H1 (cell line): ENCODE data around the gene TUBA8. TPM values are rescaled to one million over a fixed set of nuclear protein-coding genes. Genes with fewer than 3 reads are reported as not detected.

ENCODE experiments used
- CBX8 ChIP-seq: fragments of 300-800, 300-1000 bp; sonication (generic); IDR thresholded peaks from 2 replicates; pipeline ENCODE4 v1.7.1; 2016; ENCODE audit warnings: low read depth, low read length, borderline replicate concordance
- E2F6 ChIP-seq: IDR thresholded peaks from 2 replicates; pipeline ENCODE4 v1.6.1; 2012; ENCODE audit warnings: inconsistent platforms
- EP300 ChIP-seq, 2 experiments: IDR thresholded peaks; 1 replicate in 1 of 2; 2 replicates in 1 of 2; pipeline ENCODE4 v1.6.1; 2011 to 2012; ENCODE audit warnings: low read depth in 2 of 2, low read length in 2 of 2, mild to moderate bottlenecking in 2 of 2, borderline replicate concordance in 1 of 2, inconsistent platforms in 1 of 2, moderate library complexity in 1 of 2
- NRF1 ChIP-seq: IDR thresholded peaks from 2 replicates; pipeline ENCODE4 v1.6.1; 2011; ENCODE audit warnings: mild to moderate bottlenecking, low read depth, low read length, improper control_type of control experiment
- POLR2A ChIP-seq, 2 experiments: IDR thresholded peaks; 1 replicate in 1 of 2; 2 replicates in 1 of 2; pipeline ENCODE4 v1.6.1; 2011; ENCODE audit warnings: low read depth in 2 of 2, low read length in 2 of 2, mild to moderate bottlenecking in 2 of 2; ENCODE audit errors: control extremely low read depth in 1 of 2
- POU5F1 ChIP-seq: IDR thresholded peaks from 2 replicates; pipeline ENCODE4 v1.6.1; 2011; ENCODE audit warnings: low read depth, mild to moderate bottlenecking, low read length, moderate library complexity
- polyA plus RNA-seq, 7 experiments: library from polyadenylated mRNA; depleted of rRNA in 3 of 7; stranded (reverse) in 5 of 7; unstranded in 2 of 7; fragments of >200 nt in 5 of 7; fragments of 200-250 nt in 2 of 7; gene quantifications; 1 replicate in 5 of 7; 2 replicates in 1 of 7; 4 replicates in 1 of 7; pipeline versions ENCODE4 v1.2.1 to v1.2.3, GENCODE V29; 2011 to 2013; ENCODE audit warnings: missing spikeins in 2 of 7, mixed read lengths in 2 of 7
- total RNA-seq: library from RNA; stranded (reverse); fragmentation: NEBNext Ultra II Directional; extraction: Animal tissue kit (Norgen Biotek cat#: 25700); gene quantifications from 2 replicates; pipeline ENCODE4 v1.2.1, GENCODE V29; 2021
- TF ChIP-seq, protein P1 (sequence below): fragments of 300-600 bp; sonication (generic); IDR thresholded peaks from 2 replicates; pipeline ENCODE4 v1.7.1; 2012; ENCODE audit warnings: low read length, moderate library complexity, mild to moderate bottlenecking, inconsistent platforms; ENCODE audit not compliant: insufficient replicate concordance
- TF ChIP-seq, protein P2 (sequence below): IDR thresholded peaks from 2 replicates; pipeline ENCODE4 v1.6.1; 2012; ENCODE audit warnings: inconsistent platforms
- TF ChIP-seq, protein P3 (sequence below): IDR thresholded peaks from 2 replicates; pipeline ENCODE4 v1.6.1; 2011; ENCODE audit warnings: low read depth, mild to moderate bottlenecking, low read length; ENCODE audit not compliant: insufficient read depth

Gene TUBA8
- total and polyA plus RNA-seq, 2 of the 8 experiments (the other 6 are each of a cell fraction or from before 2014, with no cell fraction given): 1.0 to 4.0 TPM

GRCh38 chr22:18119409-18120110, 9.0 kb downstream of the TUBA8 start (continued):
- TF ChIP-seq, protein P1, sequence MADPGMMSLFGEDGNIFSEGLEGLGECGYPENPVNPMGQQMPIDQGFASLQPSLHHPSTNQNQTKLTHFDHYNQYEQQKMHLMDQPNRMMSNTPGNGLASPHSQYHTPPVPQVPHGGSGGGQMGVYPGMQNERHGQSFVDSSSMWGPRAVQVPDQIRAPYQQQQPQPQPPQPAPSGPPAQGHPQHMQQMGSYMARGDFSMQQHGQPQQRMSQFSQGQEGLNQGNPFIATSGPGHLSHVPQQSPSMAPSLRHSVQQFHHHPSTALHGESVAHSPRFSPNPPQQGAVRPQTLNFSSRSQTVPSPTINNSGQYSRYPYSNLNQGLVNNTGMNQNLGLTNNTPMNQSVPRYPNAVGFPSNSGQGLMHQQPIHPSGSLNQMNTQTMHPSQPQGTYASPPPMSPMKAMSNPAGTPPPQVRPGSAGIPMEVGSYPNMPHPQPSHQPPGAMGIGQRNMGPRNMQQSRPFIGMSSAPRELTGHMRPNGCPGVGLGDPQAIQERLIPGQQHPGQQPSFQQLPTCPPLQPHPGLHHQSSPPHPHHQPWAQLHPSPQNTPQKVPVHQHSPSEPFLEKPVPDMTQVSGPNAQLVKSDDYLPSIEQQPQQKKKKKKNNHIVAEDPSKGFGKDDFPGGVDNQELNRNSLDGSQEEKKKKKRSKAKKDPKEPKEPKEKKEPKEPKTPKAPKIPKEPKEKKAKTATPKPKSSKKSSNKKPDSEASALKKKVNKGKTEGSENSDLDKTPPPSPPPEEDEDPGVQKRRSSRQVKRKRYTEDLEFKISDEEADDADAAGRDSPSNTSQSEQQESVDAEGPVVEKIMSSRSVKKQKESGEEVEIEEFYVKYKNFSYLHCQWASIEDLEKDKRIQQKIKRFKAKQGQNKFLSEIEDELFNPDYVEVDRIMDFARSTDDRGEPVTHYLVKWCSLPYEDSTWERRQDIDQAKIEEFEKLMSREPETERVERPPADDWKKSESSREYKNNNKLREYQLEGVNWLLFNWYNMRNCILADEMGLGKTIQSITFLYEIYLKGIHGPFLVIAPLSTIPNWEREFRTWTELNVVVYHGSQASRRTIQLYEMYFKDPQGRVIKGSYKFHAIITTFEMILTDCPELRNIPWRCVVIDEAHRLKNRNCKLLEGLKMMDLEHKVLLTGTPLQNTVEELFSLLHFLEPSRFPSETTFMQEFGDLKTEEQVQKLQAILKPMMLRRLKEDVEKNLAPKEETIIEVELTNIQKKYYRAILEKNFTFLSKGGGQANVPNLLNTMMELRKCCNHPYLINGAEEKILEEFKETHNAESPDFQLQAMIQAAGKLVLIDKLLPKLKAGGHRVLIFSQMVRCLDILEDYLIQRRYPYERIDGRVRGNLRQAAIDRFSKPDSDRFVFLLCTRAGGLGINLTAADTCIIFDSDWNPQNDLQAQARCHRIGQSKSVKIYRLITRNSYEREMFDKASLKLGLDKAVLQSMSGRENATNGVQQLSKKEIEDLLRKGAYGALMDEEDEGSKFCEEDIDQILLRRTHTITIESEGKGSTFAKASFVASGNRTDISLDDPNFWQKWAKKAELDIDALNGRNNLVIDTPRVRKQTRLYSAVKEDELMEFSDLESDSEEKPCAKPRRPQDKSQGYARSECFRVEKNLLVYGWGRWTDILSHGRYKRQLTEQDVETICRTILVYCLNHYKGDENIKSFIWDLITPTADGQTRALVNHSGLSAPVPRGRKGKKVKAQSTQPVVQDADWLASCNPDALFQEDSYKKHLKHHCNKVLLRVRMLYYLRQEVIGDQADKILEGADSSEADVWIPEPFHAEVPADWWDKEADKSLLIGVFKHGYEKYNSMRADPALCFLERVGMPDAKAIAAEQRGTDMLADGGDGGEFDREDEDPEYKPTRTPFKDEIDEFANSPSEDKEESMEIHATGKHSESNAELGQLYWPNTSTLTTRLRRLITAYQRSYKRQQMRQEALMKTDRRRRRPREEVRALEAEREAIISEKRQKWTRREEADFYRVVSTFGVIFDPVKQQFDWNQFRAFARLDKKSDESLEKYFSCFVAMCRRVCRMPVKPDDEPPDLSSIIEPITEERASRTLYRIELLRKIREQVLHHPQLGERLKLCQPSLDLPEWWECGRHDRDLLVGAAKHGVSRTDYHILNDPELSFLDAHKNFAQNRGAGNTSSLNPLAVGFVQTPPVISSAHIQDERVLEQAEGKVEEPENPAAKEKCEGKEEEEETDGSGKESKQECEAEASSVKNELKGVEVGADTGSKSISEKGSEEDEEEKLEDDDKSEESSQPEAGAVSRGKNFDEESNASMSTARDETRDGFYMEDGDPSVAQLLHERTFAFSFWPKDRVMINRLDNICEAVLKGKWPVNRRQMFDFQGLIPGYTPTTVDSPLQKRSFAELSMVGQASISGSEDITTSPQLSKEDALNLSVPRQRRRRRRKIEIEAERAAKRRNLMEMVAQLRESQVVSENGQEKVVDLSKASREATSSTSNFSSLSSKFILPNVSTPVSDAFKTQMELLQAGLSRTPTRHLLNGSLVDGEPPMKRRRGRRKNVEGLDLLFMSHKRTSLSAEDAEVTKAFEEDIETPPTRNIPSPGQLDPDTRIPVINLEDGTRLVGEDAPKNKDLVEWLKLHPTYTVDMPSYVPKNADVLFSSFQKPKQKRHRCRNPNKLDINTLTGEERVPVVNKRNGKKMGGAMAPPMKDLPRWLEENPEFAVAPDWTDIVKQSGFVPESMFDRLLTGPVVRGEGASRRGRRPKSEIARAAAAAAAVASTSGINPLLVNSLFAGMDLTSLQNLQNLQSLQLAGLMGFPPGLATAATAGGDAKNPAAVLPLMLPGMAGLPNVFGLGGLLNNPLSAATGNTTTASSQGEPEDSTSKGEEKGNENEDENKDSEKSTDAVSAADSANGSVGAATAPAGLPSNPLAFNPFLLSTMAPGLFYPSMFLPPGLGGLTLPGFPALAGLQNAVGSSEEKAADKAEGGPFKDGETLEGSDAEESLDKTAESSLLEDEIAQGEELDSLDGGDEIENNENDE: no peak
- TF ChIP-seq EP300 (IDR thresholded peaks at IDR 0.05; ENCODE audit: borderline replicate concordance in 1 of 2, low read depth in 2 of 2, low read length in 2 of 2): no peak
- TF ChIP-seq POU5F1: no peak
- no peak for TF ChIP-seq POLR2A (IDR thresholded peaks at IDR 0.05; ENCODE audit: control extremely low read depth in 1 of 2, low read depth in 2 of 2, low read length in 2 of 2)
- TF ChIP-seq NRF1: no peak
- TF ChIP-seq E2F6: no peak
- no peak for TF ChIP-seq CBX8
- TF ChIP-seq, protein P2, sequence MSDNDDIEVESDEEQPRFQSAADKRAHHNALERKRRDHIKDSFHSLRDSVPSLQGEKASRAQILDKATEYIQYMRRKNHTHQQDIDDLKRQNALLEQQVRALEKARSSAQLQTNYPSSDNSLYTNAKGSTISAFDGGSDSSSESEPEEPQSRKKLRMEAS: no peak
- TF ChIP-seq, protein P3, sequence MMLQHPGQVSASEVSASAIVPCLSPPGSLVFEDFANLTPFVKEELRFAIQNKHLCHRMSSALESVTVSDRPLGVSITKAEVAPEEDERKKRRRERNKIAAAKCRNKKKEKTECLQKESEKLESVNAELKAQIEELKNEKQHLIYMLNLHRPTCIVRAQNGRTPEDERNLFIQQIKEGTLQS: no peak
